ENCODE results near the gene EIF4G3. TPM values are rescaled to one million over a fixed set of nuclear protein-coding genes. Genes with fewer than 3 reads are reported as not detected.

The EIF4G3 gene
- polyA plus RNA-seq, 3 donors: 5.1 to 34.2 (median 5.8) TPM

- no CpG with 5 or more reads among the region's 4 CpGs for WGBS (ENCODE audit: insufficient coverage)
- no peaks in the 10 kb centered on the region for H3K4me1 Mint-ChIP-seq
- no peaks in the 10 kb centered on the region for H3K9me3 Mint-ChIP-seq
- H3K36me3 ChIP-seq (replicated peaks in 1 of 2; ENCODE audit: control insufficient read depth in 1 of 2, insufficient read depth in 2 of 2, low read length in 2 of 2): peaks cover 29 to 63% of the 10 kb centered on the region in 2 donors
- H3K4me2 ChIP-seq (replicated peaks; ENCODE audit: extremely low read depth, low read length, poor library complexity, severe bottlenecking): no peak overlapping the region
- no peaks in the 10 kb centered on the region for H3K27me3 ChIP-seq (ENCODE audit: control insufficient read depth in 2 of 2, insufficient read depth in 2 of 2, low read length in 2 of 2)
- H3K27me3 Mint-ChIP-seq (ENCODE audit: low read depth in 3 of 3): no peaks in the 10 kb centered on the region
- no peak overlapping the region for H3K4me3 Mint-ChIP-seq
- H3K4me3 ChIP-seq (replicated peaks in 1 of 3; ENCODE audit: low read depth in 2 of 3, low read length in 3 of 3): no peak overlapping the region
- no peak for TF ChIP-seq CTCF (IDR thresholded peaks at IDR 0.05)
- H3K27ac ChIP-seq (ENCODE audit: low read depth in 1 of 2, low read length in 2 of 2): no peak overlapping the region
- intact Hi-C loops (cut with micrococcal nuclease): no loop called here
- peaks cover 28 to 46% of the 10 kb centered on the region in 2 donors for H3K36me3 Mint-ChIP-seq
- H3K9ac ChIP-seq (ENCODE audit: insufficient read depth, low read length, poor library complexity, severe bottlenecking): no peak overlapping the region
- no peaks in the 10 kb centered on the region for H3K4me1 ChIP-seq (ENCODE audit: control insufficient read depth in 1 of 2, insufficient read depth in 2 of 2, low read length in 2 of 2)
- H3K27ac Mint-ChIP-seq: no peak overlapping the region
- no peaks in the 10 kb centered on the region for H3K79me2 ChIP-seq (ENCODE audit: insufficient read depth, low read length)
- H3K9me3 ChIP-seq (replicated peaks in 1 of 2; ENCODE audit: control insufficient read depth in 1 of 2, insufficient read depth in 1 of 2, low read length in 2 of 2): no peaks in the 10 kb centered on the region
- H4K20me1 ChIP-seq (ENCODE audit: insufficient read depth, low read length): no peaks in the 10 kb centered on the region
- H2AFZ ChIP-seq (ENCODE audit: insufficient read depth, low read depth, low read length, poor library complexity, severe bottlenecking): no peak overlapping the region
- no peak for DNase-seq
Observed at GRCh38 chr1:20814534-20814871, 362.2 kb downstream of the EIF4G3 start.

GRCh38 chr1:20811916-20812315 is 364.8 kb downstream of the EIF4G3 start:
- Mint-ChIP-seq H3K4me1 (no peaks in the 10 kb centered on the region), H3K27me3 (ENCODE audit: low read depth in 3 of 3) (no peaks in the 10 kb centered on the region), H3K4me3 (no peak overlapping the region), H3K9me3 (no peaks in the 10 kb centered on the region), H3K36me3 (peaks cover 22 to 50% of the 10 kb centered on the region in 2 donors), H3K27ac (no peak overlapping the region)
- Histone ChIP-seq H3K9ac (ENCODE audit: insufficient read depth, low read length, poor library complexity, severe bottlenecking) (no peak overlapping the region), H3K4me3 (replicated peaks in 1 of 3; ENCODE audit: low read depth in 2 of 3, low read length in 3 of 3) (no peak overlapping the region), H3K36me3 (replicated peaks in 1 of 2; ENCODE audit: control insufficient read depth in 1 of 2, insufficient read depth in 2 of 2, low read length in 2 of 2) (peaks cover 36 to 56% of the 10 kb centered on the region in 2 donors), H3K9me3 (replicated peaks in 1 of 2; ENCODE audit: control insufficient read depth in 1 of 2, insufficient read depth in 1 of 2, low read length in 2 of 2) (no peaks in the 10 kb centered on the region), H3K27me3 (ENCODE audit: control insufficient read depth in 2 of 2, insufficient read depth in 2 of 2, low read length in 2 of 2) (no peaks in the 10 kb centered on the region), H3K27ac (ENCODE audit: low read depth in 1 of 2, low read length in 2 of 2) (no peak overlapping the region), H3K4me1 (ENCODE audit: control insufficient read depth in 1 of 2, insufficient read depth in 2 of 2, low read length in 2 of 2) (no peaks in the 10 kb centered on the region), H4K20me1 (ENCODE audit: insufficient read depth, low read length) (no peaks in the 10 kb centered on the region), H3K4me2 (replicated peaks; ENCODE audit: extremely low read depth, low read length, poor library complexity, severe bottlenecking) (no peak overlapping the region), H2AFZ (ENCODE audit: insufficient read depth, low read depth, low read length, poor library complexity, severe bottlenecking) (no peak overlapping the region), H3K79me2 (ENCODE audit: insufficient read depth, low read length) (no peaks in the 10 kb centered on the region)
- TF ChIP-seq CTCF (IDR thresholded peaks at IDR 0.05): no peak
- no peak for DNase-seq
- intact Hi-C loops (cut with micrococcal nuclease): no loop called here
- 100% methylated on average over 2 of the region's 5 CpGs for WGBS (ENCODE audit: insufficient coverage)
